H9 (cell line): ENCODE results near the gene FSHR. TPM values are rescaled to one million over a fixed set of nuclear protein-coding genes. Genes with fewer than 3 reads are reported as not detected.

Experiments used
- DNase-seq: peaks from one replicate; pipeline ENCODE4 v3.0.0-alpha.2; 2017
- H2AFZ ChIP-seq: one replicate; pipeline ENCODE4 v1.6.1; 2013; ENCODE audit warnings: mild to moderate bottlenecking, low read length, control low read depth, moderate library complexity
- H2AK5ac ChIP-seq: 2 replicates; pipeline ENCODE4 v1.6.1; 2013; ENCODE audit warnings: low read length, control low read depth, mixed read lengths; ENCODE audit not compliant: insufficient read length
- H2BK120ac ChIP-seq: one replicate; pipeline ENCODE4 v1.6.1; 2013; ENCODE audit warnings: low read depth, mild to moderate bottlenecking, low read length, control low read depth, inconsistent platforms; ENCODE audit not compliant: poor library complexity, severe bottlenecking
- H2BK12ac ChIP-seq: 2 replicates; pipeline ENCODE4 v1.6.1; 2013; ENCODE audit warnings: low read length, control low read depth, mixed read lengths, low read depth; ENCODE audit not compliant: insufficient read length
- H2BK15ac ChIP-seq: 2 replicates; pipeline ENCODE4 v1.6.1; 2013; ENCODE audit warnings: low read depth, low read length, control low read depth
- H2BK20ac ChIP-seq: one replicate; pipeline ENCODE4 v1.6.1; 2013; ENCODE audit warnings: low read depth, mild to moderate bottlenecking, low read length, control low read depth, inconsistent platforms; ENCODE audit not compliant: poor library complexity, severe bottlenecking
- H2BK5ac ChIP-seq: 2 replicates; pipeline ENCODE4 v1.6.1; 2013; ENCODE audit warnings: low read length, control low read depth, mixed read lengths; ENCODE audit not compliant: insufficient read length
- H3K14ac ChIP-seq: 2 replicates; pipeline ENCODE4 v1.6.1; 2013; ENCODE audit warnings: low read length, control low read depth; ENCODE audit not compliant: insufficient read depth
- H3K18ac ChIP-seq: 2 replicates; pipeline ENCODE4 v1.6.1; 2013; ENCODE audit warnings: low read depth, mild to moderate bottlenecking, mixed read lengths, low read length, control low read depth; ENCODE audit not compliant: insufficient read length
- H3K23ac ChIP-seq: 2 replicates; pipeline ENCODE4 v1.6.1; 2013; ENCODE audit warnings: low read length, control low read depth, mixed read lengths, low read depth; ENCODE audit not compliant: insufficient read length
- H3K23me2 ChIP-seq: 2 replicates; pipeline ENCODE4 v1.6.1; 2013; ENCODE audit warnings: low read depth, mild to moderate bottlenecking, mixed read lengths, low read length, control low read depth; ENCODE audit not compliant: insufficient read length, poor library complexity, severe bottlenecking
- H3K27ac ChIP-seq: 2 replicates; pipeline ENCODE4 v1.5.1; 2013; ENCODE audit warnings: low read length, control low read depth, mixed read lengths, low read depth; ENCODE audit not compliant: insufficient read length
- H3K27me3 ChIP-seq: 2 replicates; pipeline ENCODE4 v1.6.1; 2013; ENCODE audit warnings: low read length, control low read depth, inconsistent platforms; ENCODE audit not compliant: insufficient read depth
- H3K4ac ChIP-seq: 2 replicates; pipeline ENCODE4 v1.6.1; 2013; ENCODE audit warnings: low read depth, mild to moderate bottlenecking, control low read depth, inconsistent platforms, low read length, moderate library complexity
- H3K4me1 ChIP-seq: 2 replicates; pipeline ENCODE4 v1.6.1; 2013; ENCODE audit warnings: low read length, control low read depth, inconsistent platforms; ENCODE audit not compliant: insufficient read depth
- H3K4me2 ChIP-seq: 2 replicates; pipeline ENCODE4 v1.6.1; 2013; ENCODE audit warnings: low read length, control low read depth, mixed read lengths; ENCODE audit not compliant: insufficient read length, insufficient read depth
- H3K56ac ChIP-seq: 2 replicates; pipeline ENCODE4 v1.6.1; 2013; ENCODE audit warnings: low read depth, mild to moderate bottlenecking, mixed read lengths, low read length, control low read depth; ENCODE audit not compliant: insufficient read length
- H3K79me1 ChIP-seq: 2 replicates; pipeline ENCODE4 v1.6.1; 2013; ENCODE audit warnings: low read depth, mild to moderate bottlenecking, moderate library complexity, low read length, control low read depth, inconsistent platforms; ENCODE audit not compliant: insufficient read depth, poor library complexity, severe bottlenecking
- H3K79me2 ChIP-seq: 2 replicates; pipeline ENCODE4 v1.6.1; 2013; ENCODE audit warnings: low read length, control low read depth, inconsistent platforms; ENCODE audit not compliant: insufficient read depth
- H3K9ac ChIP-seq: 2 replicates; pipeline ENCODE4 v1.6.1; 2013; ENCODE audit warnings: low read length, control low read depth, mixed read lengths; ENCODE audit not compliant: insufficient read length; ENCODE audit errors: extremely low read depth
- H3K9me3 ChIP-seq: one replicate; pipeline ENCODE4 v1.6.1; 2013; ENCODE audit warnings: low read depth, low read length, inconsistent platforms; ENCODE audit not compliant: control insufficient read depth
- H3T11ph ChIP-seq: one replicate; pipeline ENCODE4 v1.6.1; 2013; ENCODE audit warnings: mild to moderate bottlenecking, low read length, control low read depth, inconsistent platforms
- H4K20me1 ChIP-seq: one replicate; pipeline ENCODE4 v1.6.1; 2013; ENCODE audit not compliant: control insufficient read depth, insufficient read length, insufficient read depth
- H4K5ac ChIP-seq: 2 replicates; pipeline ENCODE4 v1.6.1; 2013; ENCODE audit warnings: low read depth, mild to moderate bottlenecking, mixed read lengths, low read length, control low read depth; ENCODE audit not compliant: insufficient read length
- H4K8ac ChIP-seq: replicated peaks from 2 replicates; pipeline ENCODE4 v1.6.1; 2013; ENCODE audit warnings: low read length, control low read depth, mixed read lengths, low read depth; ENCODE audit not compliant: insufficient read length
- H4K91ac ChIP-seq: 2 replicates; pipeline ENCODE4 v1.6.1; 2013; ENCODE audit warnings: low read depth, mild to moderate bottlenecking, moderate library complexity, mixed read lengths, low read length, control low read depth; ENCODE audit not compliant: insufficient read length
- H3K27ac Mint-ChIP-seq, 3 experiments: 2 replicates in 2 of 3; 3 replicates in 1 of 3; pipeline ENCODE4 v1.8.0; 2020 to 2021; ENCODE audit warnings: mixed read lengths in 3 of 3, mild to moderate bottlenecking in 1 of 3, moderate library complexity in 1 of 3
- H3K27me3 Mint-ChIP-seq: 2 replicates; pipeline ENCODE4 v1.8.0; 2021; ENCODE audit warnings: low read depth, mild to moderate bottlenecking, moderate library complexity, mixed read lengths
- H3K36me3 Mint-ChIP-seq, 3 experiments: 2 replicates in 2 of 3; 3 replicates in 1 of 3; pipeline ENCODE4 v1.8.0; 2020 to 2021; ENCODE audit warnings: low read depth in 3 of 3, mixed read lengths in 3 of 3; ENCODE audit not compliant: insufficient read depth in 1 of 3
- H3K4me1 Mint-ChIP-seq, 2 experiments: 2 replicates each; pipeline ENCODE4 v1.8.0; 2020; ENCODE audit warnings: mixed read lengths in 2 of 2
- H3K4me3 Mint-ChIP-seq, 2 experiments: 2 replicates in 1 of 2; 3 replicates in 1 of 2; pipeline ENCODE4 v1.8.0; 2020 to 2021; ENCODE audit warnings: mild to moderate bottlenecking in 2 of 2, mixed read lengths in 2 of 2, moderate library complexity in 1 of 2
- H3K9me3 Mint-ChIP-seq, 2 experiments: 2 replicates in 1 of 2; 3 replicates in 1 of 2; pipeline ENCODE4 v1.8.0; 2020; ENCODE audit warnings: mild to moderate bottlenecking in 2 of 2, mixed read lengths in 2 of 2, moderate library complexity in 1 of 2
- CTCF ChIP-seq: fragments of 200-600 bp; sonication (generic); conservative IDR thresholded peaks from 3 replicates; pipeline ENCODE4 v1.8.0; 2021; ENCODE audit warnings: antibody characterized with exemption, mild to moderate bottlenecking
- WGBS: extraction: QIAGEN DNeasy Blood & Tissue Kit; methylation state at CpG from one replicate; pipeline ENCODE4 v1.1.7; 2013; ENCODE audit warnings: missing lambda C conversion rate, low lambda C conversion rate, mixed read lengths; ENCODE audit not compliant: insufficient read length; ENCODE audit errors: extremely low coverage; 5-methylcytosine and 5-hydroxymethylcytosine counted together
- total RNA-seq: library from RNA; stranded (reverse); gene quantifications from 2 replicates; pipeline ENCODE4 v1.2.1, GENCODE V29; 2021

The FSHR gene
- total RNA-seq, 1 experiment from 2014 or later, result not detected

GRCh38 chr2:48952614-48953013 lies 201.7 kb downstream of the FSHR start:
- Histone ChIP-seq H3K23ac (no peak overlapping the region), H2BK120ac (no peak overlapping the region), H4K91ac (no peak overlapping the region), H3K79me2 (no peaks in the 10 kb centered on the region), H2BK12ac (no peak overlapping the region), H2BK5ac (no peak overlapping the region), H3K23me2 (no peaks in the 10 kb centered on the region), H3K14ac (no peak overlapping the region), H3K4me2 (no peak overlapping the region), H3T11ph (no peak overlapping the region), H3K27ac (no peak overlapping the region), H4K20me1 (no peaks in the 10 kb centered on the region), H4K5ac (no peak overlapping the region), H2BK20ac (no peak overlapping the region), H4K8ac (no peak overlapping the region), H3K9me3 (no peaks in the 10 kb centered on the region), H3K4me1 (no peaks in the 10 kb centered on the region), H2AK5ac (no peak overlapping the region), H3K56ac (no peak overlapping the region), H3K18ac (no peak overlapping the region), H3K9ac (no peak overlapping the region), H2AFZ (no peak overlapping the region), H3K79me1 (no peaks in the 10 kb centered on the region), H3K4ac (no peak overlapping the region), H2BK15ac (no peak overlapping the region), H3K27me3 (no peaks in the 10 kb centered on the region)
- no peaks in the 10 kb centered on the region for H3K4me1 Mint-ChIP-seq
- no CpG with 5 or more reads among the region's 3 CpGs for WGBS
- H3K36me3 Mint-ChIP-seq, result no peaks in the 10 kb centered on the region
- no peak overlapping the region for H3K4me3 Mint-ChIP-seq
- no peak overlapping the region for H3K27ac Mint-ChIP-seq
- no peak for TF ChIP-seq CTCF
- H3K9me3 Mint-ChIP-seq, result no peaks in the 10 kb centered on the region
- DNase-seq, result no peak
- H3K27me3 Mint-ChIP-seq, result no peaks in the 10 kb centered on the region
